OCI-LY3 (cell line): ENCODE data around the gene GUCA2A.
"Not testable (repeated sequence)": the region's sequence is repeated elsewhere in the genome, so short reads cannot be mapped to it uniquely, and the experiment has no call there.

Experiments
- H2AFZ ChIP-seq: fragments of 200-600, 300-600 bp; shearing (Covaris generic); 2 replicates; pipeline ENCODE4 v1.6.0; 2014; ENCODE audit warnings: antibody characterized with exemption, low read depth, low read length
- H3K27ac ChIP-seq: fragments of 200-600, 300-600 bp; sonication (generic); 2 replicates; pipeline ENCODE4 v1.5.1; 2014; ENCODE audit warnings: mild to moderate bottlenecking, low read length, moderate library complexity, mixed read lengths
- H3K27me3 ChIP-seq: fragments of 200-600, 300-600 bp; sonication (generic); 2 replicates; pipeline ENCODE4 v1.6.1; 2014; ENCODE audit warnings: low read depth, low read length, mixed read lengths
- H3K36me3 ChIP-seq: fragments of 200-600, 300-600 bp; sonication (generic); replicated peaks from 2 replicates; pipeline ENCODE3; 2014; ENCODE audit warnings: low read depth, low read length, mixed read lengths
- H3K4me1 ChIP-seq: fragments of 300-600, 200-600 bp; sonication (generic); 2 replicates; pipeline ENCODE4 v1.6.1; 2014; ENCODE audit warnings: low read length, mixed read lengths
- H3K4me2 ChIP-seq: fragments of 200-600, 300-600 bp; sonication (generic); 2 replicates; pipeline ENCODE4 v1.6.1; 2014; ENCODE audit warnings: low read length, mixed read lengths
- H3K4me3 ChIP-seq: fragments of 300-600, 200-600 bp; sonication (generic); 2 replicates; pipeline ENCODE4 v1.5.1; 2014; ENCODE audit warnings: antibody characterized with exemption, mild to moderate bottlenecking, low read length, moderate library complexity
- H3K79me2 ChIP-seq: fragments of 300-600, 200-600 bp; shearing (Covaris generic); 2 replicates; pipeline ENCODE4 v1.6.1; 2014; ENCODE audit warnings: mild to moderate bottlenecking, low read length, mixed read lengths
- H3K9ac ChIP-seq: fragments of 300-600, 200-600 bp; shearing (Covaris generic); 2 replicates; pipeline ENCODE4 v1.6.0; 2014; ENCODE audit warnings: mild to moderate bottlenecking, low read length, moderate library complexity
- H3K9me3 ChIP-seq: fragments of 200-600, 300-600 bp; shearing (Covaris generic); 2 replicates; pipeline ENCODE4 v1.6.1; 2014; ENCODE audit warnings: low read length, mixed read lengths; ENCODE audit not compliant: insufficient read depth
- H4K20me1 ChIP-seq: fragments of 200-600, 300-600 bp; sonication (generic); 2 replicates; pipeline ENCODE4 v1.6.1; 2016; ENCODE audit warnings: low read length, mixed read lengths; ENCODE audit not compliant: insufficient read depth
- EZH2phosphoT487 ChIP-seq: fragments of 200-600 bp; shearing (Covaris generic); IDR thresholded peaks from 2 replicates; pipeline ENCODE4 v1.6.1; 2018; ENCODE audit warnings: antibody characterized with exemption, mixed run types, low read depth
- TF ChIP-seq, protein P1 (sequence below): fragments of 200-600, 300-600 bp; sonication (generic); IDR thresholded peaks from 2 replicates; pipeline ENCODE4 v1.5.1; 2014; ENCODE audit warnings: antibody characterized with exemption, low read length, low read depth

GUCA2A gene

DNA sequence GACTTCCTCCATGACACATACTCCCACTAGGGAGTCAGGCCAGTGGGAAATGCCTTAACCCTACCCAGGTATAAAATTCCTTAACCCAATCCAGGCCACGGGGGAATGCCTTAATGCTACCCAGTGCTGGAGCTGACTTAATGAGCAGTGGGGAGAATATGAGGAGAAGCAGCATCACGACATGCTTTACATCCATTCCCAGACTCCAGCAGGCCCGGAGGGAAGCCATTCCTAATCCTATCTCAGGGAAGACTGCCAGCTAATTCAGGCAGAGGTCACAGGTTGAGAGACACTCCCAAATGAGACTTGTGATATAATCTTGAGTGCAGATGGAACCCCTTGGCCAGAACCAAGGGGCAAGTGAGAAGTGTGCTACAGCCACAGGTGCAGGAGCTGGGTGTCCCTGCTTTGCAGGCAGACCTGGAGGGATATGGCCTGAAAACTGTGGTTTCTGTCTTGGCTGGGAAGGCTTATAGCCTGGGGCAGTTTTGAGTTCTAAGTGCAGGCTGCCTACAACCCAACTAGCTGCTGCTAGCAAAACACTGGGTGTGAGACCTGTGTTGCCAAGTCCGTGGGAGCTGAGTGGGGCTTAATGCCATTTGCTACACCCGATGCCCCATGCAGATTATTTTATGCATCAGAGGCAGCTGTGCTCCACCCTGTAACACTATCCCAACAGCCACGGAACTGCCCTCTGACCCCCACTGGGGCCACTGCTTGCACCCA is 45.1 kb upstream of the GUCA2A start:
- Histone ChIP-seq H3K36me3 (peaks cover 16% of the 10 kb centered on the region), H3K79me2 (peaks cover 4% of the 10 kb centered on the region; the same call in 1 of the 2 replicates)

DNA sequence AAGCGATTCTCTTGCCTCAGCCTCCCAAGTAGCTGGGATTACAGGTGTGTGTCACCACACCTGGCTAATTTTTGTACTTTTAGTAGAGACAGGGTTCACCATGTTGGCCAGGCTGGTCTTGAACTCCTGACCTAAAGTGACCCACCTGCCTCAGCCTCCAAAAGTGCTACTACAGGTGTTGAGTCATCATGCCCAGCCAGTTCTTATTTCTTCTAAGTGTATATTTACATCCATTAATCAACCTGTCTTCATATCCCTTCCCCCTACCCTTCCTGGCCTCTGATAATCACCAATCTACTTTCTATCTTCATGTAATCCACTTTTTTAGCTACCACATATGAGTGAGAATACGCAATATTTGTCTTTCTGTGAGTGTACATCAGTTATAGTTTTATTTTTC is 42.4 kb upstream of the GUCA2A start:
- H3K9ac ChIP-seq, H4K20me1 ChIP-seq, H3K27ac ChIP-seq, H3K4me1 ChIP-seq, H3K27me3 ChIP-seq, H3K9me3 ChIP-seq, H3K4me3 ChIP-seq, H3K4me2 ChIP-seq, H3K79me2 ChIP-seq, H2AFZ ChIP-seq: not testable (repeated sequence)
- H3K36me3 ChIP-seq = peaks cover 24% of the 10 kb centered on the region

More for the DNA sequence above, 45.1 kb upstream of the GUCA2A start:
- Histone ChIP-seq H3K9me3 (no peaks in the 10 kb centered on the region), H3K4me2 (no peak overlapping the region), H3K27me3 (no peaks in the 10 kb centered on the region), H3K27ac (no peak overlapping the region), H3K4me1 (peaks cover 6% of the 10 kb centered on the region; the same call in 1 of the 2 replicates), H2AFZ (no peak overlapping the region), H3K4me3 (no peak overlapping the region), H3K9ac (no peak overlapping the region), H4K20me1 (no peaks in the 10 kb centered on the region)
- TF ChIP-seq, protein P1, sequence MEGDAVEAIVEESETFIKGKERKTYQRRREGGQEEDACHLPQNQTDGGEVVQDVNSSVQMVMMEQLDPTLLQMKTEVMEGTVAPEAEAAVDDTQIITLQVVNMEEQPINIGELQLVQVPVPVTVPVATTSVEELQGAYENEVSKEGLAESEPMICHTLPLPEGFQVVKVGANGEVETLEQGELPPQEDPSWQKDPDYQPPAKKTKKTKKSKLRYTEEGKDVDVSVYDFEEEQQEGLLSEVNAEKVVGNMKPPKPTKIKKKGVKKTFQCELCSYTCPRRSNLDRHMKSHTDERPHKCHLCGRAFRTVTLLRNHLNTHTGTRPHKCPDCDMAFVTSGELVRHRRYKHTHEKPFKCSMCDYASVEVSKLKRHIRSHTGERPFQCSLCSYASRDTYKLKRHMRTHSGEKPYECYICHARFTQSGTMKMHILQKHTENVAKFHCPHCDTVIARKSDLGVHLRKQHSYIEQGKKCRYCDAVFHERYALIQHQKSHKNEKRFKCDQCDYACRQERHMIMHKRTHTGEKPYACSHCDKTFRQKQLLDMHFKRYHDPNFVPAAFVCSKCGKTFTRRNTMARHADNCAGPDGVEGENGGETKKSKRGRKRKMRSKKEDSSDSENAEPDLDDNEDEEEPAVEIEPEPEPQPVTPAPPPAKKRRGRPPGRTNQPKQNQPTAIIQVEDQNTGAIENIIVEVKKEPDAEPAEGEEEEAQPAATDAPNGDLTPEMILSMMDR = no peak
- TF ChIP-seq EZH2phosphoT487 = no peak

GRCh38 chr1:42206164-42206563 is 41.6 kb upstream of the GUCA2A start:
- no peaks in the 10 kb centered on the region for H3K4me1 ChIP-seq
- no peak overlapping the region for H3K4me2 ChIP-seq
- no peak for TF ChIP-seq EZH2phosphoT487
- TF ChIP-seq, protein P1 = no peak
- H2AFZ ChIP-seq = no peak overlapping the region
- H3K9ac ChIP-seq = no peak overlapping the region
- 0 out of 2 replicates have a peak, but pooled peaks cover 5% of the 10 kb centered on the region for H3K9me3 ChIP-seq
- no peaks in the 10 kb centered on the region for H4K20me1 ChIP-seq
- no peaks in the 10 kb centered on the region; the same call in 1 of the 2 replicates for H3K79me2 ChIP-seq
- peaks cover 27% of the 10 kb centered on the region for H3K36me3 ChIP-seq
- no peaks in the 10 kb centered on the region for H3K27me3 ChIP-seq
- H3K4me3 ChIP-seq = no peak overlapping the region
- no peak overlapping the region for H3K27ac ChIP-seq

GRCh38 chr1:42201986-42202385 is 37.4 kb upstream of the GUCA2A start:
- Histone ChIP-seq H2AFZ (no peak overlapping the region), H3K4me1 (no peaks in the 10 kb centered on the region), H3K36me3 (peaks cover 32% of the 10 kb centered on the region), H3K79me2 (no peaks in the 10 kb centered on the region), H3K9ac (no peak overlapping the region), H4K20me1 (no peaks in the 10 kb centered on the region), H3K27me3 (no peaks in the 10 kb centered on the region), H3K27ac (no peak overlapping the region), H3K4me3 (no peak overlapping the region), H3K9me3 (0 out of 2 replicates have a peak, but pooled peaks cover 5% of the 10 kb centered on the region), H3K4me2 (no peak overlapping the region)
- no peak for TF ChIP-seq EZH2phosphoT487
- TF ChIP-seq, protein P1 = no peak
